Measurements from ENCODE around the gene CYP3A5. TPM values are rescaled to one million over a fixed set of nuclear protein-coding genes. Genes with fewer than 3 reads are reported as not detected.

CYP3A5 gene
- total and polyA plus RNA-seq, 2 of the 4 experiments (the other 2 are of a cell fraction), result not detected

Small RNAs within 50 kb of the gene (microRNA-seq; reads per million reads assigned to microRNA genes)
- not detected for gene CYP3A51P (ENCODE audit: insufficient read depth, insufficient read length)
- not detected for gene CYP3A7-CYP3A51P (ENCODE audit: insufficient read depth, insufficient read length)

Small RNAs within 50 kb of the gene (small RNA-seq; reads per million reads assigned to genes)
- gene CYP3A51P, result 0 reads per million in 5 experiments
- gene CYP3A7-CYP3A51P, result 0 reads per million in 5 experiments

Other genes with a start within 250 kb of the CYP3A5 start
- 2.2 and 2.8 TPM in 2 replicates for gene PTCD1, start 241.2 kb downstream of the CYP3A5 start, total RNA-seq (2012; rRNA removed)
- gene PTCD1, start 241.2 kb downstream of the CYP3A5 start, polyA plus RNA-seq (2012; rRNA removed), result 4.0 and 4.7 TPM in 2 replicates
- 23.8 and 23.9 TPM in 2 replicates for gene CPSF4, start 241.1 kb downstream of the CYP3A5 start, total RNA-seq (2012; rRNA removed)
- gene CPSF4, start 241.1 kb downstream of the CYP3A5 start, polyA plus RNA-seq (2012; rRNA removed), result 38.5 and 44.9 TPM in 2 replicates
- gene ATP5MF, start 213.8 kb downstream of the CYP3A5 start, total RNA-seq (2012; rRNA removed), result 559 and 1,184 TPM in 2 replicates
- gene ATP5MF, start 213.8 kb downstream of the CYP3A5 start, polyA plus RNA-seq (2012; rRNA removed), result 1,472 and 2,029 TPM in 2 replicates
- 4.2 and 4.8 TPM in 2 replicates for gene ZNF789, start 207.1 kb downstream of the CYP3A5 start, total RNA-seq (2012; rRNA removed)
- 7.4 and 8.9 TPM in 2 replicates for gene ZNF789, start 207.1 kb downstream of the CYP3A5 start, polyA plus RNA-seq (2012; rRNA removed)
- gene ZNF394, start 179.7 kb downstream of the CYP3A5 start, total RNA-seq (2012; rRNA removed), result 22.8 and 24.7 TPM in 2 replicates
- 10.7 and 10.9 TPM in 2 replicates for gene ZNF394, start 179.7 kb downstream of the CYP3A5 start, polyA plus RNA-seq (2012; rRNA removed)
- gene ZKSCAN5, start 175.3 kb downstream of the CYP3A5 start, total RNA-seq (2012; rRNA removed), result 15.8 and 16.3 TPM in 2 replicates
- gene ZKSCAN5, start 175.3 kb downstream of the CYP3A5 start, polyA plus RNA-seq (2012; rRNA removed), result 5.4 and 5.5 TPM in 2 replicates
- gene FAM200A, start 127.9 kb downstream of the CYP3A5 start, total RNA-seq (2012; rRNA removed), result 5.9 and 10.3 TPM in 2 replicates
- 4.5 and 6.0 TPM in 2 replicates for gene FAM200A, start 127.9 kb downstream of the CYP3A5 start, polyA plus RNA-seq (2012; rRNA removed)
- gene ZNF655, start 121.4 kb downstream of the CYP3A5 start, total RNA-seq (2012; rRNA removed), result 49.6 and 56.4 TPM in 2 replicates
- 47.9 and 54.7 TPM in 2 replicates for gene ZNF655, start 121.4 kb downstream of the CYP3A5 start, polyA plus RNA-seq (2012; rRNA removed)
- gene TMEM225B, start 81.7 kb downstream of the CYP3A5 start, total RNA-seq (2012; rRNA removed), result 0.54 and 0.56 TPM in 2 replicates
- 0.27 and 0.32 TPM in 2 replicates for gene TMEM225B, start 81.7 kb downstream of the CYP3A5 start, polyA plus RNA-seq (2012; rRNA removed)
- 9.0 and 9.2 TPM in 2 replicates for gene ZSCAN25, start 63.0 kb downstream of the CYP3A5 start, total RNA-seq (2012; rRNA removed)
- 6.2 TPM in 2 replicates for gene ZSCAN25, start 63.0 kb downstream of the CYP3A5 start, polyA plus RNA-seq (2012; rRNA removed)
- gene CYP3A7, start 55.2 kb upstream of the CYP3A5 start, total RNA-seq (2012; rRNA removed), result not detected in 2 replicates
- gene CYP3A7, start 55.2 kb upstream of the CYP3A5 start, polyA plus RNA-seq (2012; rRNA removed), result not detected in 2 replicates
- not detected in 2 replicates for gene CYP3A4, start 104.2 kb upstream of the CYP3A5 start, total RNA-seq (2012; rRNA removed)
- gene CYP3A4, start 104.2 kb upstream of the CYP3A5 start, polyA plus RNA-seq (2012; rRNA removed), result not detected in 2 replicates
- gene CYP3A43, start 148.0 kb upstream of the CYP3A5 start, total RNA-seq (2012; rRNA removed), result not detected in 2 replicates
- gene CYP3A43, start 148.0 kb upstream of the CYP3A5 start, polyA plus RNA-seq (2012; rRNA removed), result not detected in 2 replicates
- gene OR2AE1, start 197.0 kb upstream of the CYP3A5 start, total RNA-seq (2012; rRNA removed), result 0.18 TPM in 1 of 2 replicates, not detected in the other
- gene OR2AE1, start 197.0 kb upstream of the CYP3A5 start, polyA plus RNA-seq (2012; rRNA removed), result 0.17 TPM in 1 of 2 replicates, not detected in the other
- 10.6 and 15.3 TPM in 2 replicates for gene TRIM4, start 239.5 kb upstream of the CYP3A5 start, total RNA-seq (2012; rRNA removed)
- 11.5 and 13.4 TPM in 2 replicates for gene TRIM4, start 239.5 kb upstream of the CYP3A5 start, polyA plus RNA-seq (2012; rRNA removed)
- gene GJC3, start 249.6 kb upstream of the CYP3A5 start, total RNA-seq (2012; rRNA removed), result not detected in 2 replicates
- not detected in 2 replicates for gene GJC3, start 249.6 kb upstream of the CYP3A5 start, polyA plus RNA-seq (2012; rRNA removed)

All from IMR-90 (cell line).